Osteoblast (primary cell): ENCODE data around the gene DNAJB6. TPM values are rescaled to one million over a fixed set of nuclear protein-coding genes. Genes with fewer than 3 reads are reported as not detected.

Experiments
- DNase-seq: peaks from one replicate; pipeline ENCODE4 v3.0.0; 2011; ENCODE audit warnings: low spot score, mixed read lengths; ENCODE audit not compliant: insufficient read length; ENCODE audit errors: missing footprints
- H2AFZ ChIP-seq: 2 replicates; pipeline ENCODE4 v1.6.0; 2011; ENCODE audit warnings: mild to moderate bottlenecking, low read length
- H3K27ac ChIP-seq: 2 replicates; pipeline ENCODE4 v1.5.1; 2011; ENCODE audit warnings: mild to moderate bottlenecking, low read depth, low read length, moderate library complexity
- H3K27me3 ChIP-seq: 2 replicates; pipeline ENCODE4 v1.6.0; 2012; ENCODE audit warnings: mild to moderate bottlenecking, control low read depth, inconsistent platforms, low read length, moderate library complexity; ENCODE audit not compliant: insufficient read depth
- H3K36me3 ChIP-seq: 2 replicates; pipeline ENCODE4 v1.5.1; 2011; ENCODE audit warnings: mild to moderate bottlenecking, low read length, control low read depth, moderate library complexity; ENCODE audit not compliant: insufficient read depth
- H3K4me1 ChIP-seq: 2 replicates; pipeline ENCODE4 v1.5.1; 2011; ENCODE audit warnings: mild to moderate bottlenecking, low read length, control low read depth, moderate library complexity; ENCODE audit not compliant: insufficient read depth
- H3K4me2 ChIP-seq: 2 replicates; pipeline ENCODE4 v1.6.0; 2011; ENCODE audit warnings: mild to moderate bottlenecking, low read length; ENCODE audit not compliant: insufficient read depth
- H3K4me3 ChIP-seq: fragments of 200-600 bp; sonication (generic); 3 replicates; pipeline ENCODE4 v1.5.1; 2012; ENCODE audit warnings: mild to moderate bottlenecking, low read length, inconsistent platforms; ENCODE audit not compliant: insufficient read depth
- H3K79me2 ChIP-seq: 2 replicates; pipeline ENCODE4 v1.6.0; 2012; ENCODE audit warnings: mild to moderate bottlenecking, low read length, control low read depth, inconsistent platforms; ENCODE audit not compliant: insufficient read depth
- H3K9me3 ChIP-seq: 2 replicates; pipeline ENCODE4 v1.5.1; 2011; ENCODE audit warnings: low read depth, low read length, control low read depth
- H4K20me1 ChIP-seq: 2 replicates; pipeline ENCODE4 v1.6.0; 2012; ENCODE audit warnings: mild to moderate bottlenecking, low read length, control low read depth; ENCODE audit not compliant: insufficient read depth
- CTCF ChIP-seq: IDR thresholded peaks from 2 replicates; pipeline ENCODE4 v1.5.1; 2011; ENCODE audit warnings: mild to moderate bottlenecking, low read depth, low read length, moderate library complexity; ENCODE audit errors: extremely low read depth
- total RNA-seq: library from RNA; depleted of rRNA; stranded (reverse); fragments of >200 nt; gene quantifications from 2 replicates; pipeline ENCODE4 v1.2.3, GENCODE V29; 2012

Gene DNAJB6
- total RNA-seq, 1 donor: 84.7 TPM

GRCh38 chr7:157372300-157373232 is 35.8 kb downstream of the DNAJB6 start:
- Histone ChIP-seq H3K4me3 (no peak overlapping the region), H3K4me2 (no peak overlapping the region), H3K9me3 (no peaks in the 10 kb centered on the region), H3K27ac (no peak overlapping the region), H2AFZ (no peak overlapping the region), H3K27me3 (no peaks in the 10 kb centered on the region), H3K4me1 (no peaks in the 10 kb centered on the region), H3K36me3 (peaks cover 70% of the 10 kb centered on the region), H4K20me1 (peaks cover 68% of the 10 kb centered on the region), H3K79me2 (peaks cover 91% of the 10 kb centered on the region)
- no peak for TF ChIP-seq CTCF
- DNase-seq: no peak

DNA sequence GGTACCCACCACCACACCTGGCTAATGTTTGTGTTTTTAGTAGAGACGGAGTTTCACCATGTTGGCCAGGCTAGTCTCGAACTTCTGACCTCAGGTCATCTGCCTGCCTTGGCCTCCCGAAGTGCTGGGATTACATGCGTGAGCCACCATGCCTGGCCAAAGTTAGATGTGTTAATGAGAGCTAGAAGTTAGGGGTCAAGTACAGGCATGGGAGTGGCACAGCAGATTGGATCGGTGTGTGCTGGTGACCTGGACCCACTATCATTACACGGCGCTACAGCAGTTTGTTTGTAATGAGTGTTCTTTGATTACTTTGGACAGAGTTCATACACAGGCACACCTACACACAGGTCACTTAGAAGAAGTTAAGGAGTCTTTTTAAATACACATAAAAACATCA is 36.7 kb downstream of the DNAJB6 start:
- peaks cover 74% of the 10 kb centered on the region for H4K20me1 ChIP-seq

DNA sequence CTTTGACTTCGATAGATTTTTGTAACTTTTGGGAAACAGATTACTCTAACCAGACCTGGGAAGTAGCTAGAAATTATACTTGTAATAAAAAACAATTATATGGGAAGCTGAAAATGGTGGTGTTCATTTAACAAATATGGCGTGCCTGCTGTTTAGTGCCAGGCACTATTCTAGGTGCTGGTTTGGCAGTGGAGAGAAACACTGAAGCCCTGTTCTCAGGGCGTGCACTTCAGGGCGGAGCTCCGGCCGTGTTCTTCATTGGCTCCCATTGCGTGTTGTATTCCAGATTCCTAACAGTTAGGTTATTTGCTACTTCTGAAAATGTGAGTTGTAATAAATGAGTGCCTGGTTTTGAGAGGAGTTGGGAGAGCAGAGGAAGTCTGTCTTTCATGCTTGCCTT is 38.6 kb downstream of the DNAJB6 start:
- Histone ChIP-seq H3K4me2 (no peak overlapping the region), H2AFZ (no peak overlapping the region), H3K27ac (peak overlapping the region; percentile 23), H4K20me1 (peaks cover 79% of the 10 kb centered on the region), H3K4me1 (no peaks in the 10 kb centered on the region), H3K27me3 (no peaks in the 10 kb centered on the region), H3K36me3 (peaks cover 47% of the 10 kb centered on the region), H3K4me3 (no peak overlapping the region), H3K9me3 (no peaks in the 10 kb centered on the region), H3K79me2 (peaks cover 99% of the 10 kb centered on the region)
- no peak for TF ChIP-seq CTCF
- no peak for DNase-seq

More for the DNA sequence above, 36.7 kb downstream of the DNAJB6 start:
- Histone ChIP-seq H3K27me3 (no peaks in the 10 kb centered on the region), H3K4me2 (no peak overlapping the region), H3K27ac (no peak overlapping the region), H3K79me2 (peaks cover 92% of the 10 kb centered on the region), H3K4me3 (no peak overlapping the region), H3K36me3 (peaks cover 66% of the 10 kb centered on the region), H3K9me3 (no peaks in the 10 kb centered on the region), H3K4me1 (no peaks in the 10 kb centered on the region), H2AFZ (no peak overlapping the region)
- no peak for TF ChIP-seq CTCF
- DNase-seq: no peak

GRCh38 chr7:157377436-157378124 is 40.8 kb downstream of the DNAJB6 start:
- Histone ChIP-seq H3K9me3 (no peaks in the 10 kb centered on the region), H2AFZ (no peak overlapping the region), H3K4me3 (no peak overlapping the region), H3K4me2 (no peak overlapping the region), H3K79me2 (peaks cover 99% of the 10 kb centered on the region), H4K20me1 (peaks cover 69% of the 10 kb centered on the region), H3K27me3 (no peaks in the 10 kb centered on the region), H3K4me1 (no peaks in the 10 kb centered on the region), H3K27ac (no peak overlapping the region), H3K36me3 (peaks cover 42% of the 10 kb centered on the region)
- no peak for TF ChIP-seq CTCF
- DNase-seq: no peak
